ENCODE data around the gene FCGR2B.
"Not testable (repeated sequence)": the region's sequence is repeated elsewhere in the genome, so short reads cannot be mapped to it uniquely, and the experiment has no call there.

DNA sequence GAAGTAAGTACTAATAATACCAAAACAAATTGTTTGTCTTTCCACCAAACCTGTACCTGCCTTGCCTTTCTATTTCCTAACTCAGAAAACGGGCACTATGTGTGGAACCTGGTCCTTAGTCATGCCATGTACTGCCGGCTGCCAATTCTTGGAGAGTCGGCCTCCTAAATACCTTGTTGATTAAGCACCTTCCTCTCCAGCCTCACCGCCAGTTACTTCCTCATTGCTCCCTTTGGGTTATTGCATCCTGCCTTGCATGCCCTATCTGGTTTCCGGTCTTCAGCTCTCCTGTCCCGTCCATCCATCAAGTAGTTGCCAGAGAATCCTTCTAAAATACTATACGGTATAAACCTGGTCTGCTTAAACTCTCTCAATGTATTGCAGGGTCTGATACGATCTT lies 40.9 kb upstream of the FCGR2B start:
- TF ChIP-seq, protein P1, sequence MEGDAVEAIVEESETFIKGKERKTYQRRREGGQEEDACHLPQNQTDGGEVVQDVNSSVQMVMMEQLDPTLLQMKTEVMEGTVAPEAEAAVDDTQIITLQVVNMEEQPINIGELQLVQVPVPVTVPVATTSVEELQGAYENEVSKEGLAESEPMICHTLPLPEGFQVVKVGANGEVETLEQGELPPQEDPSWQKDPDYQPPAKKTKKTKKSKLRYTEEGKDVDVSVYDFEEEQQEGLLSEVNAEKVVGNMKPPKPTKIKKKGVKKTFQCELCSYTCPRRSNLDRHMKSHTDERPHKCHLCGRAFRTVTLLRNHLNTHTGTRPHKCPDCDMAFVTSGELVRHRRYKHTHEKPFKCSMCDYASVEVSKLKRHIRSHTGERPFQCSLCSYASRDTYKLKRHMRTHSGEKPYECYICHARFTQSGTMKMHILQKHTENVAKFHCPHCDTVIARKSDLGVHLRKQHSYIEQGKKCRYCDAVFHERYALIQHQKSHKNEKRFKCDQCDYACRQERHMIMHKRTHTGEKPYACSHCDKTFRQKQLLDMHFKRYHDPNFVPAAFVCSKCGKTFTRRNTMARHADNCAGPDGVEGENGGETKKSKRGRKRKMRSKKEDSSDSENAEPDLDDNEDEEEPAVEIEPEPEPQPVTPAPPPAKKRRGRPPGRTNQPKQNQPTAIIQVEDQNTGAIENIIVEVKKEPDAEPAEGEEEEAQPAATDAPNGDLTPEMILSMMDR (CRISPR knock-in tag; IDR thresholded peaks at IDR 0.05), result not testable (repeated sequence)
- TF ChIP-seq FOXM1 (CRISPR knock-in tag; IDR thresholded peaks at IDR 0.05); E2F1 (CRISPR knock-in tag; IDR thresholded peaks at IDR 0.05); NR2F6 (IDR thresholded peaks at IDR 0.05); NR2F6 (CRISPR knock-in tag; IDR thresholded peaks at IDR 0.05); EZH2 (conservative IDR thresholded peaks at IDR 0.05; ENCODE audit: low read depth, low read length); ZNF768 (CRISPR knock-in tag; IDR thresholded peaks at IDR 0.05); ZNF672 (CRISPR knock-in tag; IDR thresholded peaks at IDR 0.05); NFATC3 (CRISPR knock-in tag; IDR thresholded peaks at IDR 0.05); TEAD3 (CRISPR knock-in tag; optimal IDR thresholded peaks at IDR 0.05; ENCODE audit: borderline replicate concordance): not testable (repeated sequence)
- TF ChIP-seq, protein P2, sequence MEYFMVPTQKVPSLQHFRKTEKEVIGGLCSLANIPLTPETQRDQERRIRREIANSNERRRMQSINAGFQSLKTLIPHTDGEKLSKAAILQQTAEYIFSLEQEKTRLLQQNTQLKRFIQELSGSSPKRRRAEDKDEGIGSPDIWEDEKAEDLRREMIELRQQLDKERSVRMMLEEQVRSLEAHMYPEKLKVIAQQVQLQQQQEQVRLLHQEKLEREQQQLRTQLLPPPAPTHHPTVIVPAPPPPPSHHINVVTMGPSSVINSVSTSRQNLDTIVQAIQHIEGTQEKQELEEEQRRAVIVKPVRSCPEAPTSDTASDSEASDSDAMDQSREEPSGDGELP (IDR thresholded peaks at IDR 0.05; ENCODE audit: borderline replicate concordance, low read depth), result not testable (repeated sequence)
